GM19043 (cell line): ENCODE data around the gene TCTA.

Experiments
- ATAC-seq: cut with Tn5 transposase; IDR thresholded peaks from one replicate; pipeline ENCODE4 v1.9.1; 2021; ENCODE audit warnings: low read depth; ENCODE audit not compliant: unreplicated experiment

Gene TCTA

GRCh38 chr3:49410066-49410845, 2.0 kb upstream of the TCTA start:
- ATAC-seq = no peak

- ATAC-seq = no peak
These were observed 1.2 kb upstream of the TCTA start for GRCh38 chr3:49410846-49411534.

- ATAC-seq = peak; percentile 8
These were observed 672 bp upstream of the TCTA start for GRCh38 chr3:49411535-49411967.

- ATAC-seq = no peak
These were observed 562 bp downstream of the TCTA start for GRCh38 chr3:49412632-49413337.

GRCh38 chr3:49413338-49413734, 1.1 kb downstream of the TCTA start:
- ATAC-seq = no peak

GRCh38 chr3:49414753-49415152, 2.5 kb downstream of the TCTA start:
- ATAC-seq = no peak

GRCh38 chr3:49415931-49416601, 3.8 kb downstream of the TCTA start:
- no peak for ATAC-seq

- ATAC-seq = no peak
These were observed 4.6 kb downstream of the TCTA start for GRCh38 chr3:49416867-49417266.

- no peak for ATAC-seq
These were observed 5.4 kb downstream of the TCTA start for GRCh38 chr3:49417516-49418120.

- no peak for ATAC-seq
These were observed 9.7 kb downstream of the TCTA start for GRCh38 chr3:49421890-49422378.

- no peak for ATAC-seq
These were observed 10.4 kb downstream of the TCTA start, which contains the start of gene AMT for GRCh38 chr3:49422379-49423248. Gene AMT, minus strand, starts transcription at chr3:49422473. Its CDS starts 23 bp downstream, at chr3:49422450.

DNA sequence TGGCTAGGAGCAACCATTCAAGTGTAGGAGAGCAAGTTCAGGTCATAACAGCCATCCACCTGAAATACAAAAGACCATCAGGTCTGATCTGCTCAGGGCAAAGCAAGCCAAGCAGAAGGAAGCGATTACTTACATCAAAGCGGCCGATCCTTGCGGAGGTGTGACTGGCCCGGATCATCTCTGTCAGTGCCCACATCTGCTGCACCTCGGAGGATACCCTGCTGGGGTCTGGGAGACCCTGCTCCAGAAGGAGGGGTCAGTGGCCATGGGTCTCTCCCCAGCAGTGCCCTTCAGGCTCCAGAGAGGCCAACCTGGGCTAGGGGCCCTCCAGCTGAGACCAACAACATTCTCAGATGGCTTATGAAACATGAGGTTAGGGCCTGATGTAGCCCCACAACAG, 12.6 kb downstream of the TCTA start:
- ATAC-seq = no peak

DNA sequence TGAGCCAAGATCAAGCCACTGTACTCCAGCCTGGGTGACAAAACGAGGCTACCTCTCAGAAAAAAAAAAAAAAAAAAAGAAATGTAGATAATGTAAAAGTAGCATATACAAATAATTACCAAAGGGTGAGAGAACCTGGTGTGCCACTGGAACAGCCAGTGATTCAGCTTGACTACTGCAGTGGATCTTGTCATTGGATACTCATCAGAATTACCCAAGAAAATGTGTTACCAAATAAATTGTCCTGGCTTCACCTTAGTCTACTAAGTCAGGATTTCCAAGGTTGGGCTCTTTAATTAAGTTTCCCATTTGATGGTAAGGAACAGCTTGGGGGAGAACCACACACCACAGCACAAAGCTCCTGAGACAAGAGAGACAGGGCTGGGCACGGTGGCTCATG, 15.4 kb downstream of the TCTA start:
- ATAC-seq = no peak

DNA sequence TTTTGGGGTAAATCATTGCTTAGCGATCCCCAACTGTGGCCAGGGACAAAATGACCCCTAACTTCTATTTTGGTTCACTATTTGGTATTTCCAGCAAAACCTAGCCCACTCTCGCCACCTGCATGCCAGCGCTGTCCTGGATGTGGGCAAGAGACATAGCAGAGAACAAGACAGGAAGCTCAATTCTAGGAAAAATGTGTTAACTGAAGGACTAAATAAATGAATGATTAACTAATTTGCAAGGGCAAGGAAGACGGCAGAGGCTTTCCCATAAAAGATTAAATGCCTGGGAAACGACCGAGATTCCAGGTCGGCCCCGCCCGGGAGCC, 16.5 kb downstream of the TCTA start:
- ATAC-seq = no peak

DNA sequence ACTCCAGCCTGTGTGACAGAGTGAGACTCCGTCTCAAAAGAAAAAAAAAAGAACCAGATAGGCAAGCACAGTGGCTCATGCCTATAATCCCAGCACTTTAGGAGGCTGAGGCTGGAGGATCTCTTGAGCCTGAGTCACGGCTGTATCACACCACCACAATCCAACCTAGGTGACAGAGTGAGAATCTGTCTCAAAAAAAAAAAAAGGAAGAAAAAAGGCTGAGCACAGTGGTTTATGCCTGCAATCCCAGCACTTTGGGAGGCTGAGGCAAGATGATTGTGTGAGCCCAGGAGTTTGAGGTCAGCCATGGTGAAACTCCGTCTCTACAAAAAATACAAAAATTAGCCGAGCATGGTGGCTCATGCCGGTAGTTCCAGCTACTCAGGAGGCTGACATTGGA, 22.5 kb downstream of the TCTA start:
- ATAC-seq = no peak

GRCh38 chr3:49445391-49445790, 33.2 kb downstream of the TCTA start:
- ATAC-seq = no peak

- no peak for ATAC-seq
These were observed 41.4 kb downstream of the TCTA start for GRCh38 chr3:49453621-49454020.

DNA sequence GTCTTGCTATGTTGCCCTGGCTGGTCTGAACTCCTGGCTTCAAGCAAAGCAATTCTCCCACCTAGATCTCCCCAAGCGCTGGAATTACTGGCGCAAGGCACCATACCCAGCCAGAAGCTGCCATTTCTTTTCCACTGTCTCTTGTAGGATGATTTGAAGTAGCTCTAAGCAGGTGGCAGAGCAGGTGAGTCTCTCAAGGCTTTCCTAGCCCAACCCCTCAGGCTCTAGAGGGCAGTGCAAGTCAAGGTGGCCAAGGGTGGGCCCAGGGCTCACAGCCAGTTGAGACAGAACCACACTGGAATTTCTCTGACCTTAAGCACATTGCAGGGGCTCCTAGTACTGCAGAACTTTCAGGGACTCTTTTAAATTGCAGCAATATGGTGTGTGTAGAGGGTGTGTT, 42.2 kb downstream of the TCTA start:
- no peak for ATAC-seq

DNA sequence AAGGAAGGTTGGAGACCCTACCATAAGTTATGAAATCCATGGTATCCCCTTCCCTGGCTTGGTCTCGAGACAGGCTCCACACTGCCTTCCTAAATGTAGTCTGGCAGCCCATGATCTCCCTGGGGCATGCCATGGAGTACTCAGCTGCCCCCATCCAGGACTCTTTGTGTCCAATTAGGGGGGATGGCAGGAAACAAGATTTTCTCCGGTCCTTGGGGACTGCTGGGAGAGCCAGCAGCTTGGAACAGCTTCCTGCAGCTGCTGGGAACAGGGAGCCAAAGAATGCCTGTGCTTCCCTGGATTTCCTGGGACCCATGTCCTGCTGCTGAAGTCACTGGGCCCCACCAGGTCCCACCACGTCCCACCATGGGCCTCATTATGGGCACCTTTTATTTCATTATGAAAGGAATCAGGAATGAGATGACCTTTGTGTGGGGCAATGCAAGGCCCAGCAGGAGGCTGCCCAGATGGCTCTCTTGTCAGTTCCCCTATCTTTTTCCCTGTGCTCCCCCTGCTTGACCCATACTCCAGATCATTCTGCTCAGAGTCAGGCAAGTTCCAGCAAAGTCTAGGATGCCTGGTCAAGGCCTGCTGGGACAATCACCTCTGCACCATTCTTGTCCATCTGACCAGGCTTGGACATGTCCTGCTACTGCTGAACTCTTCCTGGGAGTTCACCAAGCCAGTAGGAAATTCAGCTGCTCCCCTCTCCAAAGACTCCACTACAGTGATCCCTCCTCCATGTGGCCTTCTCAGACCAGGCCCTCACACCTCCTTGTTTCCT, 42.9 kb downstream of the TCTA start:
- no peak for ATAC-seq
